ENCODE data around the gene TRIP12.
"Not testable (repeated sequence)": the region's sequence is repeated elsewhere in the genome, so short reads cannot be mapped to it uniquely, and the experiment has no call there.

The TRIP12 gene

DNA sequence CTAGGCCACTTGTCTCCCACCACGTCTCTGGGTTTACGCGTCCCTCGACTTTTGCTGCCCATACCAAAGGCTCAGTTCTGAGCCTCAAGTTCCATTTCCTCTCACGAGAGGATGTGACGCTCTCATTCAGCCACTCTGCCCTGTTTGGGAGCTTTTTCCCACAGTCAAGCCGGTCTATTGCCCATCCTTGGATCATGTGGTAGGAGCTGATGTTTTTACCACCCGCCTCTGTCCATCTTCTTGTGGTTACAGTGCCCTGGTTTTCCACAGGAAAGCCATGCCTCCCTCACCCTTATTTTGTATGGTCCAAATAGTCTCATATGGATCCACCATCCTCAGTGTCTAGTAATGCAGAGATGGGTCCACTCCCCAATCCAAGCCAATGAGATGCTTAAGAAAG, 20.9 kb upstream of the TRIP12 start:
- H3K9ac ChIP-seq (ENCODE audit: low read length) = no peak overlapping the region
- no peaks in the 10 kb centered on the region for H3K9me3 ChIP-seq (ENCODE audit: control insufficient read depth, low read length)
- no peaks in the 10 kb centered on the region for H3K27me3 ChIP-seq (ENCODE audit: control insufficient read depth, insufficient read depth, low read length)
- H3K4me3 ChIP-seq (ENCODE audit: low read length) = no peak overlapping the region
- no peaks in the 10 kb centered on the region for H3K4me1 ChIP-seq (ENCODE audit: control insufficient read depth, insufficient read depth, low read length)
- no peaks in the 10 kb centered on the region for H3K36me3 ChIP-seq (ENCODE audit: control insufficient read depth, insufficient read depth, low read length)

- Histone ChIP-seq H3K9ac (ENCODE audit: low read length) (no peak overlapping the region), H3K36me3 (ENCODE audit: control insufficient read depth, insufficient read depth, low read length) (no peaks in the 10 kb centered on the region), H3K4me3 (ENCODE audit: low read length) (no peak overlapping the region), H3K27me3 (ENCODE audit: control insufficient read depth, insufficient read depth, low read length) (no peaks in the 10 kb centered on the region), H3K4me1 (ENCODE audit: control insufficient read depth, insufficient read depth, low read length) (no peaks in the 10 kb centered on the region), H3K9me3 (ENCODE audit: control insufficient read depth, low read length) (no peaks in the 10 kb centered on the region)
Measured at GRCh38 chr2:229937537-229937936, 15.7 kb upstream of the TRIP12 start.

DNA sequence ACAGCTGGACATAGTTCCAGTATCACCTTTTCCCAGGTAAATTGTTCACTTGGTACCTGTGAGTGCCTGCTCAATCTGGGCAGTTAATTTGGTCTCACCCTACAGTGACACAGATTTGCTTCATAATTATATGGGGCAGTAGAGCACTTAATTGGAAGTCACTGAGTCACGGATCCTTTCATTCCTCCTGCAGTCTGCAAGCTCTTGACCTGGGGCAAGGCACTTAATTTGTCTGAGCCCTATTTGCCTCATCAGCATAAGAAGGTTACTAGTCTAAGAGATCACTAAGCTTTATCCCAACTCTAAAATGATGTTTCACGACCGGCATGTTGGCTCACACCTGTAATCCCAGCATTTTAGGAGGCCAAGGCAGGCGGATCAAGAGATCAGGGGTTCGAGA, 9.4 kb upstream of the TRIP12 start:
- Histone ChIP-seq H3K4me3 (ENCODE audit: low read length) (no peak overlapping the region), H3K9ac (ENCODE audit: low read length) (no peak overlapping the region), H3K9me3 (ENCODE audit: control insufficient read depth, low read length) (no peaks in the 10 kb centered on the region), H3K27me3 (ENCODE audit: control insufficient read depth, insufficient read depth, low read length) (no peaks in the 10 kb centered on the region), H3K36me3 (ENCODE audit: control insufficient read depth, insufficient read depth, low read length) (no peaks in the 10 kb centered on the region), H3K4me1 (ENCODE audit: control insufficient read depth, insufficient read depth, low read length) (no peaks in the 10 kb centered on the region)

- H3K4me3 ChIP-seq (ENCODE audit: low read length) = no peak overlapping the region
- no peaks in the 10 kb centered on the region for H3K27me3 ChIP-seq (ENCODE audit: control insufficient read depth, insufficient read depth, low read length)
- H3K9me3 ChIP-seq (ENCODE audit: control insufficient read depth, low read length) = no peaks in the 10 kb centered on the region
- H3K4me1 ChIP-seq (ENCODE audit: control insufficient read depth, insufficient read depth, low read length) = no peaks in the 10 kb centered on the region
- no peaks in the 10 kb centered on the region for H3K36me3 ChIP-seq (ENCODE audit: control insufficient read depth, insufficient read depth, low read length)
- H3K9ac ChIP-seq (ENCODE audit: low read length) = no peak overlapping the region
Measured at GRCh38 chr2:229930656-229931055, 8.8 kb upstream of the TRIP12 start.

DNA sequence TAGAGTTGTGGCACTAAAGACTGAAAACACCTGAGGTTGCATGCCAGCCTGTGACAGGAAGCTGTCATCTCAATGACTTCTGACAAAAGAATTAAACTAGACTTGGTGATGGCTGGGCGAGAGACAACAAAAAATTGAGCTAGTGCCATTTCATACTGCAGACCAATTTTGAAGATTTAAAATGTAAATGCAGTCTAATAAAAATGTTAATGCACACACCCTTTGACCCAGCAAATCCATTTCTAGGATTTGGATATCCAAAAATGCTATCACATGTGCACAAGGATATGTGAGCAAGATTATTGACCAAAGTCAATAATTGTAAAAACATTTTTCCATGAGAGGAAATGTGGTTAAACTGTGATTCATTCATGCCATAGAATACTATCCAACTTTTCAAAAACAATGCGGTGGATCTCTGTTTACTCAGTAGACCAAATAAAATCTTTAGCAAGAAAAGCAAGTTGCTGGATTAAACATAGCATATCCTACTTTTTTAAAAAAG, 6.1 kb upstream of the TRIP12 start:
- Histone ChIP-seq H3K4me1 (ENCODE audit: control insufficient read depth, insufficient read depth, low read length) (peaks cover 4% of the 10 kb centered on the region), H3K27me3 (ENCODE audit: control insufficient read depth, insufficient read depth, low read length) (no peaks in the 10 kb centered on the region), H3K4me3 (ENCODE audit: low read length) (no peak overlapping the region), H3K9ac (ENCODE audit: low read length) (no peak overlapping the region), H3K36me3 (ENCODE audit: control insufficient read depth, insufficient read depth, low read length) (no peaks in the 10 kb centered on the region), H3K9me3 (ENCODE audit: control insufficient read depth, low read length) (no peaks in the 10 kb centered on the region)

DNA sequence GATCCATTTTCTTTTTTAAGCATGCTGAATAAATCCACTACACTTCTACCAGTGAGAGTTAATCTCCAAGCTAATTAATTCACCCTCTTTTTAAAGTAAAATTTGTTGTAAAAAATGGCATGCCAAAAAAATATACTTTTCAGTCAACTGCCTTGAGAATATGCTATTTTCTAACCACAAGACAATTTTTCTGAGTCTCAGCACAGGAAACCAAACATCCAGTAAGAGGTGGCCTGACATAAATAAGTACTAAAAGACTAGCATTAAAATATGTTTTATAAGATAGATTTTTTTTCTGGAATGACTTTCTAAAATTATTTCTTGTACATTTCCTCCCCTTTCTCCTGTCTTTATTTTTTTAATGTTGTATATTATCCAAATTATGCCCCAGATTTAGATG, 3.4 kb upstream of the TRIP12 start:
- no peaks in the 10 kb centered on the region for H3K27me3 ChIP-seq (ENCODE audit: control insufficient read depth, insufficient read depth, low read length)

DNA sequence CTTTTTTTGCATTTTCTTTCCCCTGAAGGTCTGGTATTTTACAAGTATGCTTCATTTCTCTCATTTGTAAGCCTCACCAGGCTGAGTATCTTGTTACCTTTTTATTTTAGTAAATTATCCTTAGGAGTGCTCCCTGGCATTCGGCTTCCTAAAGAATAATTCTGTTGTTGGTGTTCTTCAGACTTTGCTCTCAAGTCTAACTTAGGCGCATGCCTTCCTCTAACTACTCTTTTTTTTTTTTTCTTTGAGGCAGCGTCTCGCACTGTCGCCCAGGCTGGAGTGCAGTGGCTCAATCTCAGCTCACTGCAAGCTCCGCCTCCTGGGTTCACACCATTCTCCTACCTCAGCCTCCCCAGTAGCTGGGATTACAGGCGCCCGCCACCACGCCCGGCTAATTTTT, 2.7 kb upstream of the TRIP12 start:
- H3K9ac ChIP-seq (ENCODE audit: low read length); H3K27me3 ChIP-seq (ENCODE audit: control insufficient read depth, insufficient read depth, low read length); H3K9me3 ChIP-seq (ENCODE audit: control insufficient read depth, low read length); H3K4me3 ChIP-seq (ENCODE audit: low read length); H3K4me1 ChIP-seq (ENCODE audit: control insufficient read depth, insufficient read depth, low read length); H3K36me3 ChIP-seq (ENCODE audit: control insufficient read depth, insufficient read depth, low read length): not testable (repeated sequence)

More for the DNA sequence above, 3.4 kb upstream of the TRIP12 start:
- Histone ChIP-seq H3K9me3 (ENCODE audit: control insufficient read depth, low read length) (no peaks in the 10 kb centered on the region), H3K4me1 (ENCODE audit: control insufficient read depth, insufficient read depth, low read length) (peaks cover 4% of the 10 kb centered on the region), H3K36me3 (ENCODE audit: control insufficient read depth, insufficient read depth, low read length) (no peaks in the 10 kb centered on the region), H3K4me3 (ENCODE audit: low read length) (no peak overlapping the region), H3K9ac (ENCODE audit: low read length) (no peak overlapping the region)

- peaks cover 11% of the 10 kb centered on the region for H3K4me1 ChIP-seq (ENCODE audit: control insufficient read depth, insufficient read depth, low read length)
- peak within 1 kb of the TSS; percentile 95 for H3K4me3 ChIP-seq (ENCODE audit: low read length)
- H3K9ac ChIP-seq (ENCODE audit: low read length) = peak within 1 kb of the TSS; percentile 96
- H3K9me3 ChIP-seq (ENCODE audit: control insufficient read depth, low read length) = no peaks in the 10 kb centered on the region
- no peaks in the 10 kb centered on the region for H3K36me3 ChIP-seq (ENCODE audit: control insufficient read depth, insufficient read depth, low read length)
- no peaks in the 10 kb centered on the region for H3K27me3 ChIP-seq (ENCODE audit: control insufficient read depth, insufficient read depth, low read length)
Measured at GRCh38 chr2:229922449-229923386, 909 bp upstream of the TRIP12 start, which contains the start of gene FBXO36. Gene FBXO36 (plus strand): TSS chr2:229922503. CDS start chr2:229922514, 11 bp downstream.

DNA sequence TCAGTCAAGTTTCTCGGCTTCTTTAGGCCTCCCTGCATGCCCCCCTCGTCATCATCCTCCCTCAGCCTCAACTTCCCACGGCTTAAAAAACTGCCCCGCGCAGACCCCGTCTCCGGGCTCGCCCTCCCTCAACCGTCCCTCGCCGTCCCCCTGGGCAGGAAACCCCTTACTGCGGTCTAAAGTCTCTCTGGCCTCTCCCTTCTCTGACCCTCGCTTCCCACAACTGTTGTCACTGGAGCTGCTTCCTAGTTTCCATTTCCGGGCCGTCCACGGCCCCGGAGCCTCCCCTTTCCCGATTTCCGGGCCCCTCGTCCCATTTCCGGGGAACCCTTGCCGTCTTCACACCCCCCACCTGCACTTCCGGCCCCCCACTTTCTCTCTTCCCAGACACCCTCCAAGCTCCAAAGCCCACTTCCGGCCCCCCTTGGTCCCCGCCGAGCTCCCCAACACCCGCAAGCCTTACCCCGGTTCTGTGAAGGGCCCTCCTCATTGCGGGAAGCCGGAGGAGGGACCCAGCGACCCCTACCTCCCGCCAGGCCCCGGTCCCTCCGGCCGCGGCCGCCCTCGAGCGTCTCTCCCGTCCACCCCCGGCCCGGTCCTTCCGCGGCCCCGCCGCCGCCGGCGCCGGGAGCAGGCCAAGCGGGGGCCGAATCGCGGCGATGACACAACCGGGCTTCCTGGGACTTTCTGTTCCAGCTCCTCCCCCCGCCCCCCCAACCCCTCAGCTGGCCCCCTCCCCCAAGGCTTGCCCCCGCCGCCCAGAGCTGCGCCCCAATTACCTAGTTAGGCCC, 513 bp downstream of the TRIP12 start:
- Histone ChIP-seq H3K27me3 (ENCODE audit: control insufficient read depth, insufficient read depth, low read length) (no peaks in the 10 kb centered on the region), H3K4me3 (ENCODE audit: low read length) (peak overlapping the region; percentile 95), H3K9me3 (ENCODE audit: control insufficient read depth, low read length) (no peaks in the 10 kb centered on the region), H3K9ac (ENCODE audit: low read length) (peak overlapping the region; percentile 96), H3K36me3 (ENCODE audit: control insufficient read depth, insufficient read depth, low read length) (no peaks in the 10 kb centered on the region), H3K4me1 (ENCODE audit: control insufficient read depth, insufficient read depth, low read length) (peaks cover 11% of the 10 kb centered on the region)

- H3K4me3 ChIP-seq (ENCODE audit: low read length) = peak overlapping the region; percentile 95
- H3K4me1 ChIP-seq (ENCODE audit: control insufficient read depth, insufficient read depth, low read length) = peaks cover 11% of the 10 kb centered on the region
- no peaks in the 10 kb centered on the region for H3K9me3 ChIP-seq (ENCODE audit: control insufficient read depth, low read length)
- H3K36me3 ChIP-seq (ENCODE audit: control insufficient read depth, insufficient read depth, low read length) = no peaks in the 10 kb centered on the region
- H3K27me3 ChIP-seq (ENCODE audit: control insufficient read depth, insufficient read depth, low read length) = no peaks in the 10 kb centered on the region
- H3K9ac ChIP-seq (ENCODE audit: low read length) = peak overlapping the region; percentile 96
Measured at GRCh38 chr2:229920011-229920641, 1.7 kb downstream of the TRIP12 start.

GRCh38 chr2:229917793-229918192, 4.0 kb downstream of the TRIP12 start:
- Histone ChIP-seq H3K4me1 (ENCODE audit: control insufficient read depth, insufficient read depth, low read length) (peaks cover 7% of the 10 kb centered on the region), H3K9me3 (ENCODE audit: control insufficient read depth, low read length) (no peaks in the 10 kb centered on the region), H3K9ac (ENCODE audit: low read length) (no peak overlapping the region), H3K36me3 (ENCODE audit: control insufficient read depth, insufficient read depth, low read length) (no peaks in the 10 kb centered on the region), H3K4me3 (ENCODE audit: low read length) (no peak overlapping the region), H3K27me3 (ENCODE audit: control insufficient read depth, insufficient read depth, low read length) (no peaks in the 10 kb centered on the region)

All from mucosa of stomach (tissue), 1 donor.